Testis (tissue), 2 donors: Measurements from ENCODE around the gene ANO6.

Experiments used
- POLR2A ChIP-seq: fragments of 450-650 bp; IDR thresholded peaks from one replicate; pipeline ENCODE4 v1.6.1; 2017; ENCODE audit warnings: antibody characterized with exemption, mild to moderate bottlenecking, moderate library complexity
- TF ChIP-seq, protein P1 (sequence below), 3 experiments: fragments of 450-650 bp in 2 of 3; fragments of 200-600 bp in 1 of 3; sonication (generic) in 1 of 3; IDR thresholded peaks; one replicate each; pipeline ENCODE4 v1.5.1; 2016 to 2019; ENCODE audit warnings: antibody characterized with exemption in 3 of 3, mild to moderate bottlenecking in 2 of 3, moderate library complexity in 1 of 3

DNA sequence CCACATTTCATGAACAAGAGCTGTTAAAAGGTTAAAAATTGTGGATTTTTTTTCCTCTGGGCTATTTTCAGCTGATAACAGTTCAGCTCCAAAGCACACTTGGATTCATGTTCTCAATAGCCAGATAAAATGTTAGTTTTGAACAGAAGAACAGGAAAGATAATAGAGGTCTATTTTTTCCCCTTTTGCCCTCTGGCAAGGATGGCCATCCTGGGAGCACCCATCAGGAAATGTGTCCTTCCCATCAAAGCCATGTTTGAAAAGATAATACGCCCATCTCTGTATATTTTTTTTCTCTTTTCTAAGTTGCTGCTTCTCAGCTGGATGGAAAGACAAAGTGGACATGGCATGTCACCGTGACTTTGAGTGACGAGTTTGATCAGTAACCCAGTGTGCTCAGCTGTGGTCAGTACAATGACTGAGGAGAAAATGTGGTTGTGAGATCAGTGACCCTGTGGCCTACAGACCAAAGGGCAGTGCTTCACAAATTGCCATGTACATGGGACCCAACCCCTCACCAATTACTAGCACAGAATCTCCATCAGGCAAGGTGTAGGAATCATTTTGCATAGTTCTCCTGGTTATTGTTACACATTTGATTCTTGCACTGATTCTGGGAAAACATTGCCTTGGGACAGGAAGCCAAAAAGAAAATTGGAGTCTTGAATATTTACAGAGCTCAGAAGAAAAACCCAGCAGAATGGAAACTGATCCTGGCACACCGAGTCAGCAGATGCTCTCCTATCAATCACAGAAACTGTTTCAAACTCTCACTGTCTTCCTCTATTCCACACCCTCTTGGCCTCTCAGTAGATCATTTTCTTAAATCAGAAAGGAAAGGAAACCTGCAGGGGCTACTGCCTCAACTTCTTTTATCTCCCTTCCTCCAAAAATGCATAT, 64.3 kb downstream of the ANO6 start:
- TF ChIP-seq, protein P1, sequence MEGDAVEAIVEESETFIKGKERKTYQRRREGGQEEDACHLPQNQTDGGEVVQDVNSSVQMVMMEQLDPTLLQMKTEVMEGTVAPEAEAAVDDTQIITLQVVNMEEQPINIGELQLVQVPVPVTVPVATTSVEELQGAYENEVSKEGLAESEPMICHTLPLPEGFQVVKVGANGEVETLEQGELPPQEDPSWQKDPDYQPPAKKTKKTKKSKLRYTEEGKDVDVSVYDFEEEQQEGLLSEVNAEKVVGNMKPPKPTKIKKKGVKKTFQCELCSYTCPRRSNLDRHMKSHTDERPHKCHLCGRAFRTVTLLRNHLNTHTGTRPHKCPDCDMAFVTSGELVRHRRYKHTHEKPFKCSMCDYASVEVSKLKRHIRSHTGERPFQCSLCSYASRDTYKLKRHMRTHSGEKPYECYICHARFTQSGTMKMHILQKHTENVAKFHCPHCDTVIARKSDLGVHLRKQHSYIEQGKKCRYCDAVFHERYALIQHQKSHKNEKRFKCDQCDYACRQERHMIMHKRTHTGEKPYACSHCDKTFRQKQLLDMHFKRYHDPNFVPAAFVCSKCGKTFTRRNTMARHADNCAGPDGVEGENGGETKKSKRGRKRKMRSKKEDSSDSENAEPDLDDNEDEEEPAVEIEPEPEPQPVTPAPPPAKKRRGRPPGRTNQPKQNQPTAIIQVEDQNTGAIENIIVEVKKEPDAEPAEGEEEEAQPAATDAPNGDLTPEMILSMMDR (IDR thresholded peaks at IDR 0.05), result no peak
- no peak for TF ChIP-seq POLR2A
